ENCODE measurements around the gene STYK1. TPM values are rescaled to one million over a fixed set of nuclear protein-coding genes. Genes with fewer than 3 reads are reported as not detected.
"Not testable (repeated sequence)": the region's sequence is repeated elsewhere in the genome, so short reads cannot be mapped to it uniquely, and the experiment has no call there.

Gene STYK1
- polyA plus RNA-seq, 3 donors, result 0.67 to 1.8 (median 1.1) TPM

GRCh38 chr12:10697156-10697555, 23.3 kb upstream of the STYK1 start:
- DNase-seq, result no peak

GRCh38 chr12:10690906-10691305, 17.1 kb upstream of the STYK1 start:
- no peak for DNase-seq

- DNase-seq, result no peak
Observed at GRCh38 chr12:10689146-10689545, 15.3 kb upstream of the STYK1 start.

GRCh38 chr12:10688042-10688441, 14.2 kb upstream of the STYK1 start:
- DNase-seq, result no peak

GRCh38 chr12:10672231-10672868, 1.5 kb downstream of the STYK1 start:
- DNase-seq, result no peak

- DNase-seq, result no peak
Observed at GRCh38 chr12:10669533-10669932, 4.3 kb downstream of the STYK1 start.

- DNase-seq, result no peak
Observed at GRCh38 chr12:10668526-10668925, 5.3 kb downstream of the STYK1 start.

GRCh38 chr12:10667581-10667980, 6.3 kb downstream of the STYK1 start:
- no peak for DNase-seq

GRCh38 chr12:10664499-10664898, 9.4 kb downstream of the STYK1 start:
- DNase-seq, result no peak

- DNase-seq, result no peak
Observed at GRCh38 chr12:10663869-10664268, 10.0 kb downstream of the STYK1 start.

GRCh38 chr12:10661338-10661737, 12.5 kb downstream of the STYK1 start:
- no peak for DNase-seq

- no peak for DNase-seq
Observed at GRCh38 chr12:10654003-10654402, 19.8 kb downstream of the STYK1 start.

GRCh38 chr12:10652192-10652591, 21.7 kb downstream of the STYK1 start:
- no peak for DNase-seq

GRCh38 chr12:10646576-10646975, 27.3 kb downstream of the STYK1 start:
- DNase-seq, result not testable (repeated sequence)

- no peak for DNase-seq
Observed at GRCh38 chr12:10645910-10646309, 27.9 kb downstream of the STYK1 start.

GRCh38 chr12:10641735-10642500, 31.9 kb downstream of the STYK1 start:
- peak; percentile 1 for DNase-seq

- no peak for DNase-seq
Observed at GRCh38 chr12:10638728-10639127, 35.1 kb downstream of the STYK1 start.

- DNase-seq, result no peak
Observed at GRCh38 chr12:10636611-10637010, 37.2 kb downstream of the STYK1 start.

GRCh38 chr12:10636124-10636523, 37.7 kb downstream of the STYK1 start:
- no peak for DNase-seq

- no peak for DNase-seq
Observed at GRCh38 chr12:10635306-10635705, 38.5 kb downstream of the STYK1 start.

GRCh38 chr12:10634427-10634826, 39.4 kb downstream of the STYK1 start:
- no peak for DNase-seq

GRCh38 chr12:10633541-10633940, 40.3 kb downstream of the STYK1 start:
- DNase-seq, result no peak

- DNase-seq, result no peak
Observed at GRCh38 chr12:10632226-10632625, 41.6 kb downstream of the STYK1 start.

- DNase-seq, result no peak
Observed at GRCh38 chr12:10624605-10625004, 49.2 kb downstream of the STYK1 start.
